Body of pancreas (tissue), 4 donors: Measurements from ENCODE around the gene VTN. TPM values are rescaled to one million over a fixed set of nuclear protein-coding genes. Genes with fewer than 3 reads are reported as not detected.

Experiments
- ATAC-seq: fragments of 150-250 bp; one replicate; pipeline ENCODE4 v1.9.1; 2016
- DNase-seq, 4 donors: peaks; one replicate each; pipeline ENCODE4 v3.0.0-alpha.2; 2019
- H3K27ac ChIP-seq, 4 donors: fragments of 200-600 bp; sonication (generic); 1 replicate in 3 of 4; 2 replicates in 1 of 4; pipeline versions ENCODE4 v1.5.1 to v1.6.1; 2016 to 2019; ENCODE audit warnings: mild to moderate bottlenecking in 1 of 4, mixed read lengths in 1 of 4, moderate library complexity in 1 of 4
- H3K27me3 ChIP-seq, 2 donors: fragments of 200-600 bp; sonication (generic); one replicate each; pipeline ENCODE4 v1.6.0; 2016; ENCODE audit warnings: mild to moderate bottlenecking in 1 of 2
- H3K36me3 ChIP-seq, 2 donors: fragments of 200-600 bp; sonication (generic); replicated peaks in 1 of 2; 2 replicates each; pipeline ENCODE4 v1.5.1; 2016; ENCODE audit warnings: low read depth in 2 of 2; ENCODE audit not compliant: insufficient read depth in 1 of 2
- H3K4me1 ChIP-seq: fragments of 200-600 bp; sonication (generic); one replicate; pipeline ENCODE4 v1.6.0; 2016
- H3K4me3 ChIP-seq, 2 donors: fragments of 200-600 bp; sonication (generic); 1 replicate in 1 of 2; 2 replicates in 1 of 2; pipeline ENCODE4 v1.5.1; 2016 to 2019
- H3K9me3 ChIP-seq, 3 donors: fragments of 200-600 bp; sonication (generic); 1 replicate in 2 of 3; 2 replicates in 1 of 3; pipeline ENCODE4 v1.5.1; 2016
- POLR2A ChIP-seq, 3 donors: fragments of 450-650 bp; IDR thresholded peaks; one replicate each; pipeline ENCODE4 v1.6.1; 2016; ENCODE audit warnings: antibody characterized with exemption in 3 of 3, mild to moderate bottlenecking in 2 of 3
- WGBS, 2 donors: methylation state at CpG; one replicate each; pipeline ENCODE4 v1.1.5; 2017; 5-methylcytosine and 5-hydroxymethylcytosine counted together
- intact Hi-C: fragments of 100-400 bp; cut with DNase I; formaldehyde crosslinking; loops from one replicate; pipeline ENCODE4 v1.15.1; 2023
- total RNA-seq, 2 donors: library from RNA; depleted of rRNA; stranded (reverse); fragments of >200 nt; gene quantifications; one replicate each; pipeline ENCODE4 v1.1.0, GENCODE V29; 2016
- TF ChIP-seq, protein P1 (sequence below), 7 experiments: fragments of 450-650 bp in 4 of 7; fragments of 200-600 bp in 3 of 7; sonication (generic) in 3 of 7; IDR thresholded peaks; one replicate each; pipeline ENCODE4 v1.5.1; 2016 to 2019; ENCODE audit warnings: antibody characterized with exemption in 7 of 7

The VTN gene
- total RNA-seq, 2 donors from 2014 or later = 4.2 to 6.6 TPM

GRCh38 chr17:28394337-28395116 lies 24.4 kb upstream of the VTN start:
- TF ChIP-seq, protein P1, sequence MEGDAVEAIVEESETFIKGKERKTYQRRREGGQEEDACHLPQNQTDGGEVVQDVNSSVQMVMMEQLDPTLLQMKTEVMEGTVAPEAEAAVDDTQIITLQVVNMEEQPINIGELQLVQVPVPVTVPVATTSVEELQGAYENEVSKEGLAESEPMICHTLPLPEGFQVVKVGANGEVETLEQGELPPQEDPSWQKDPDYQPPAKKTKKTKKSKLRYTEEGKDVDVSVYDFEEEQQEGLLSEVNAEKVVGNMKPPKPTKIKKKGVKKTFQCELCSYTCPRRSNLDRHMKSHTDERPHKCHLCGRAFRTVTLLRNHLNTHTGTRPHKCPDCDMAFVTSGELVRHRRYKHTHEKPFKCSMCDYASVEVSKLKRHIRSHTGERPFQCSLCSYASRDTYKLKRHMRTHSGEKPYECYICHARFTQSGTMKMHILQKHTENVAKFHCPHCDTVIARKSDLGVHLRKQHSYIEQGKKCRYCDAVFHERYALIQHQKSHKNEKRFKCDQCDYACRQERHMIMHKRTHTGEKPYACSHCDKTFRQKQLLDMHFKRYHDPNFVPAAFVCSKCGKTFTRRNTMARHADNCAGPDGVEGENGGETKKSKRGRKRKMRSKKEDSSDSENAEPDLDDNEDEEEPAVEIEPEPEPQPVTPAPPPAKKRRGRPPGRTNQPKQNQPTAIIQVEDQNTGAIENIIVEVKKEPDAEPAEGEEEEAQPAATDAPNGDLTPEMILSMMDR (IDR thresholded peaks at IDR 0.05) = no peak
- no peak for TF ChIP-seq POLR2A (IDR thresholded peaks at IDR 0.05)
- intact Hi-C loops = no loop called here
- H3K4me3 ChIP-seq = no peak overlapping the region
- DNase-seq (no peak), ATAC-seq (no peak)
- H3K36me3 ChIP-seq = peaks cover 0 to 26% of the 10 kb centered on the region in 2 donors
- no peak overlapping the region for H3K27ac ChIP-seq
- H3K4me1 ChIP-seq = no peaks in the 10 kb centered on the region
- WGBS, 2 donors = 72 to 80% methylated on average over 7 of the region's 7 CpGs
- no peaks in the 10 kb centered on the region for H3K9me3 ChIP-seq
- no peaks in the 10 kb centered on the region for H3K27me3 ChIP-seq

DNA sequence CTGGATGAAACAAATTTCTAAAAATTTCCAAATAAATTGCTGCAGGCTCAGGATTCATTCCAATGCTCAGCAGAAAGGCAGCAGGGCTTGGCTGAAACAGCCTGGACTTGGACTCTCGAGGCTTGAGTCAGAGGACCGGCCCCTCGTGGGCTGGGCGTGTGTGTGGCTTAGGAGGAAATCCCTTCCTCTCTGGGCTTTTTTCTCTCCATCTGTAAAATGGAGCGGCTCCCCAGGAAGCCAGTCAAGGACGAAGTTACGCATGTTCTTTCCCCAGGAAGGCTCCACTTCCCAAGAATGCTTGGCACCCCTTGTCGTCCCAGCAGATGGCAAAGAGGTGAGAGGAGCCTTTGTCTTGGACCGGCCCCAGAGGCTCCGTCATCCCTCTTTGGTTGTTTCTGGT lies 22.4 kb upstream of the VTN start:
- no peak for TF ChIP-seq POLR2A (IDR thresholded peaks at IDR 0.05)
- TF ChIP-seq, protein P1 (IDR thresholded peaks at IDR 0.05) = no peak
- H3K36me3 ChIP-seq = peaks cover 0 to 35% of the 10 kb centered on the region in 2 donors

GRCh38 chr17:28391401-28391800 lies 21.3 kb upstream of the VTN start:
- Histone ChIP-seq H3K4me3 (no peak overlapping the region), H3K36me3 (peaks cover 0 to 33% of the 10 kb centered on the region in 2 donors), H3K27me3 (no peaks in the 10 kb centered on the region), H3K4me1 (peaks cover 4% of the 10 kb centered on the region), H3K9me3 (no peaks in the 10 kb centered on the region), H3K27ac (no peak overlapping the region)
- intact Hi-C loops = no loop called here
- 50 to 56% methylated on average over 2 of the region's 2 CpGs for WGBS, 2 donors
- no peak for DNase-seq
- ATAC-seq = no peak
- no peak for TF ChIP-seq POLR2A (IDR thresholded peaks at IDR 0.05)
- TF ChIP-seq, protein P1 (IDR thresholded peaks at IDR 0.05) = no peak

More for the DNA sequence above, 22.4 kb upstream of the VTN start:
- H3K27ac ChIP-seq = no peak overlapping the region
- peaks cover 2% of the 10 kb centered on the region for H3K4me1 ChIP-seq
- intact Hi-C loops = no loop called here
- ATAC-seq = no peak
- 84 to 89% methylated on average over 10 of the region's 10 CpGs for WGBS, 2 donors
- no peaks in the 10 kb centered on the region for H3K27me3 ChIP-seq
- DNase-seq = no peak
- H3K4me3 ChIP-seq = no peak overlapping the region
- no peaks in the 10 kb centered on the region for H3K9me3 ChIP-seq

- DNase-seq (no peak), ATAC-seq (no peak)
- intact Hi-C loops = no loop called here
- TF ChIP-seq POLR2A (IDR thresholded peaks at IDR 0.05) = no peak
- TF ChIP-seq, protein P1 (IDR thresholded peaks at IDR 0.05) = no peak
- Histone ChIP-seq H3K4me3 (no peak overlapping the region), H3K27me3 (no peaks in the 10 kb centered on the region), H3K36me3 (peaks cover 0 to 33% of the 10 kb centered on the region in 2 donors), H3K9me3 (no peaks in the 10 kb centered on the region), H3K4me1 (peaks cover 8% of the 10 kb centered on the region), H3K27ac (no peak overlapping the region)
- WGBS, 2 donors = 90 to 100% methylated on average over 1 of the region's 1 CpG
Measured at GRCh38 chr17:28390984-28391383, 20.9 kb upstream of the VTN start.

GRCh38 chr17:28390563-28390962 lies 20.5 kb upstream of the VTN start:
- peaks cover 0 to 30% of the 10 kb centered on the region in 2 donors for H3K36me3 ChIP-seq
- no peak for ATAC-seq
- WGBS, 2 donors = 90 to 91% methylated on average over 2 of the region's 2 CpGs
- TF ChIP-seq POLR2A (IDR thresholded peaks at IDR 0.05) = no peak
- H3K4me1 ChIP-seq = peaks cover 10% of the 10 kb centered on the region
- H3K27me3 ChIP-seq = no peaks in the 10 kb centered on the region
- no peaks in the 10 kb centered on the region for H3K9me3 ChIP-seq
- intact Hi-C loops = no loop called here
- DNase-seq = no peak
- no peak overlapping the region for H3K27ac ChIP-seq
- no peak overlapping the region for H3K4me3 ChIP-seq
